Endothelial cell of umbilical vein (primary cell): ENCODE results near the gene USP36.

Source experiments
- CTCF ChIP-seq, 2 donors: IDR thresholded peaks; 1 replicate in 1 of 2; 2 replicates in 1 of 2; pipeline ENCODE4 v1.5.1; 2011; ENCODE audit warnings: low read length in 2 of 2, mild to moderate bottlenecking in 2 of 2, moderate library complexity in 2 of 2, control low read depth in 1 of 2, inconsistent platforms in 1 of 2, low read depth in 1 of 2; ENCODE audit not compliant: insufficient read depth in 1 of 2; ENCODE audit errors: extremely low read depth in 1 of 2
- EZH2 ChIP-seq: IDR thresholded peaks from 2 replicates; pipeline ENCODE4 v1.6.1; 2012; ENCODE audit warnings: borderline replicate concordance, low read depth, mild to moderate bottlenecking, moderate library complexity, low read length, inconsistent platforms; ENCODE audit not compliant: severe bottlenecking
- FOS ChIP-seq: IDR thresholded peaks from 2 replicates; pipeline ENCODE4 v1.6.1; 2011; ENCODE audit warnings: mild to moderate bottlenecking, low read length, moderate library complexity, borderline replicate concordance; ENCODE audit not compliant: insufficient read depth
- JUN ChIP-seq: IDR thresholded peaks from 2 replicates; pipeline ENCODE4 v1.6.1; 2011; ENCODE audit warnings: borderline replicate concordance, low read depth; ENCODE audit not compliant: insufficient read length, insufficient read depth
- MYC ChIP-seq: IDR thresholded peaks from one replicate; pipeline ENCODE4 v1.6.1; 2011; ENCODE audit warnings: mild to moderate bottlenecking, low read depth, low read length
- POLR2A ChIP-seq: IDR thresholded peaks from 2 replicates; pipeline ENCODE4 v1.6.1; 2012; ENCODE audit warnings: low read depth, mild to moderate bottlenecking, control low read depth, low read length
- POLR2AphosphoS5 ChIP-seq: IDR thresholded peaks from 2 replicates; pipeline ENCODE4 v1.6.1; 2012; ENCODE audit warnings: low read depth, mild to moderate bottlenecking, control low read depth, low read length, moderate library complexity; ENCODE audit not compliant: insufficient read depth
- TF ChIP-seq, protein P1 (sequence below): IDR thresholded peaks from 2 replicates; pipeline ENCODE4 v1.6.1; 2011; ENCODE audit not compliant: insufficient read depth, insufficient read length

- no peak for TF ChIP-seq CTCF (IDR thresholded peaks at IDR 0.05; ENCODE audit: extremely low read depth in 1 of 2, insufficient read depth in 1 of 2, low read depth in 1 of 2, low read length in 2 of 2)
- TF ChIP-seq, protein P1, sequence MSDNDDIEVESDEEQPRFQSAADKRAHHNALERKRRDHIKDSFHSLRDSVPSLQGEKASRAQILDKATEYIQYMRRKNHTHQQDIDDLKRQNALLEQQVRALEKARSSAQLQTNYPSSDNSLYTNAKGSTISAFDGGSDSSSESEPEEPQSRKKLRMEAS, result no peak
- TF ChIP-seq POLR2A, result no peak
- no peak for TF ChIP-seq POLR2AphosphoS5
- TF ChIP-seq MYC, result no peak
- TF ChIP-seq EZH2, result no peak
- no peak for TF ChIP-seq FOS
- no peak for TF ChIP-seq JUN
These were observed 50.1 kb downstream of the USP36 start for GRCh38 chr17:78790552-78790951.
